Neural cell (in vitro differentiated cells): Measurements from ENCODE around the gene OVCA2. TPM values are rescaled to one million over a fixed set of nuclear protein-coding genes. Genes with fewer than 3 reads are reported as not detected.

Experiments used
- H2AFZ ChIP-seq: fragments of 200-600, 300-800 bp; sonication (generic), shearing (Covaris generic); 2 replicates; pipeline ENCODE4 v1.6.0; 2014; ENCODE audit warnings: low read depth, mild to moderate bottlenecking, antibody characterized with exemption, low read length, moderate library complexity
- H3F3A ChIP-seq: fragments of 200-600 bp; shearing (Covaris generic); 2 replicates; pipeline ENCODE4 v1.6.1; 2016; ENCODE audit warnings: mild to moderate bottlenecking, moderate library complexity, mixed read lengths, antibody characterized with exemption, low read length; ENCODE audit not compliant: insufficient read depth, poor library complexity, severe bottlenecking
- H3K27ac ChIP-seq: fragments of 200-600, 300-800 bp; sonication (generic), shearing (Covaris generic); 2 replicates; pipeline ENCODE4 v1.5.1; 2014; ENCODE audit warnings: mild to moderate bottlenecking, low read length, moderate library complexity
- H3K27me3 ChIP-seq: fragments of 300-800, 200-600 bp; sonication (generic), shearing (Covaris generic); 2 replicates; pipeline ENCODE4 v1.6.0; 2014; ENCODE audit warnings: mild to moderate bottlenecking, low read depth, low read length, moderate library complexity; ENCODE audit not compliant: insufficient read depth
- H3K36me3 ChIP-seq: fragments of 300-800, 200-600 bp; sonication (generic), shearing (Covaris generic); 2 replicates; pipeline ENCODE4 v1.5.1; 2014; ENCODE audit warnings: mild to moderate bottlenecking, antibody characterized with exemption, low read length, moderate library complexity; ENCODE audit not compliant: insufficient read depth
- H3K4me2 ChIP-seq: fragments of 300-800, 200-600 bp; sonication (generic), shearing (Covaris generic); 2 replicates; pipeline ENCODE4 v1.6.0; 2014; ENCODE audit warnings: mild to moderate bottlenecking, low read length
- H3K4me3 ChIP-seq: fragments of 300-800, 200-600 bp; sonication (generic), shearing (Covaris generic); 2 replicates; pipeline ENCODE4 v1.5.1; 2014; ENCODE audit warnings: mild to moderate bottlenecking, low read length, moderate library complexity
- H3K79me2 ChIP-seq: fragments of 200-600 bp; shearing (Covaris generic); replicated peaks from 2 replicates; pipeline ENCODE4 v1.6.0; 2014; ENCODE audit warnings: mild to moderate bottlenecking, low read length, moderate library complexity; ENCODE audit not compliant: insufficient read depth
- H3K9ac ChIP-seq: fragments of 300-800, 200-600 bp; sonication (generic), shearing (Covaris generic); 2 replicates; pipeline ENCODE4 v1.6.1; 2016; ENCODE audit warnings: mild to moderate bottlenecking, low read length, mixed read lengths
- H3K9me2 ChIP-seq: fragments of 200-600 bp; shearing (Covaris generic); 2 replicates; pipeline ENCODE4 v1.6.1; 2016; ENCODE audit warnings: mild to moderate bottlenecking, low read length, mixed read lengths; ENCODE audit not compliant: insufficient read depth
- H3K9me3 ChIP-seq: fragments of 200-600, 300-800 bp; sonication (generic), shearing (Covaris generic); 2 replicates; pipeline ENCODE4 v1.6.1; 2016; ENCODE audit warnings: mild to moderate bottlenecking, mixed run types, low read length, moderate library complexity, mixed read lengths
- H4K20me1 ChIP-seq: fragments of 200-600 bp; shearing (Covaris generic); 2 replicates; pipeline ENCODE4 v1.6.1; 2016; ENCODE audit warnings: mild to moderate bottlenecking, mixed run types; ENCODE audit not compliant: insufficient read depth
- EP300 ChIP-seq: fragments of 450-650 bp; conservative IDR thresholded peaks from 2 replicates; pipeline ENCODE4 v1.6.1; 2014; ENCODE audit warnings: antibody characterized with exemption, mild to moderate bottlenecking, moderate library complexity; ENCODE audit not compliant: poor library complexity, severe bottlenecking
- EZH2 ChIP-seq: fragments of 200-600, 300-800 bp; shearing (Covaris generic), sonication (generic); IDR thresholded peaks from 2 replicates; pipeline ENCODE4 v1.6.1; 2014; ENCODE audit warnings: antibody characterized with exemption, low read length, borderline replicate concordance, mild to moderate bottlenecking; ENCODE audit not compliant: insufficient read depth, poor library complexity, severe bottlenecking
- MXI1 ChIP-seq: fragments of 450-650 bp; conservative IDR thresholded peaks from 2 replicates; pipeline ENCODE4 v1.6.1; 2014; ENCODE audit warnings: antibody characterized with exemption, mild to moderate bottlenecking; ENCODE audit not compliant: poor library complexity, severe bottlenecking
- POLR2AphosphoS5 ChIP-seq: IDR thresholded peaks from 2 replicates; pipeline ENCODE4 v1.6.1; 2012
- RAD21 ChIP-seq: fragments of 450-650 bp; conservative IDR thresholded peaks from 2 replicates; pipeline ENCODE4 v1.6.1; 2014; ENCODE audit warnings: antibody characterized with exemption, mild to moderate bottlenecking, moderate library complexity
- SMC3 ChIP-seq: fragments of 450-650 bp; conservative IDR thresholded peaks from 2 replicates; pipeline ENCODE4 v1.6.1; 2014; ENCODE audit warnings: antibody characterized with exemption, mild to moderate bottlenecking, moderate library complexity; ENCODE audit not compliant: poor library complexity
- TAF1 ChIP-seq: IDR thresholded peaks from 2 replicates; pipeline ENCODE4 v1.6.1; 2012; ENCODE audit warnings: low read depth
- polyA plus RNA-seq: library from polyadenylated mRNA; depleted of rRNA; stranded (reverse); fragments of >200 nt; gene quantifications from 2 replicates; pipeline ENCODE4 v1.2.3, GENCODE V29; 2014
- TF ChIP-seq, protein P1 (sequence below): IDR thresholded peaks from 2 replicates; pipeline ENCODE4 v1.6.1; 2012; ENCODE audit warnings: borderline replicate concordance
- TF ChIP-seq, protein P2 (sequence below): fragments of 450-650 bp; IDR thresholded peaks from 2 replicates; pipeline ENCODE4 v1.5.1; 2014; ENCODE audit warnings: antibody characterized with exemption, mild to moderate bottlenecking, moderate library complexity; ENCODE audit not compliant: poor library complexity, severe bottlenecking

The OVCA2 gene
- polyA plus RNA-seq, 1 donor from 2014 or later, result 54.4 TPM

DNA sequence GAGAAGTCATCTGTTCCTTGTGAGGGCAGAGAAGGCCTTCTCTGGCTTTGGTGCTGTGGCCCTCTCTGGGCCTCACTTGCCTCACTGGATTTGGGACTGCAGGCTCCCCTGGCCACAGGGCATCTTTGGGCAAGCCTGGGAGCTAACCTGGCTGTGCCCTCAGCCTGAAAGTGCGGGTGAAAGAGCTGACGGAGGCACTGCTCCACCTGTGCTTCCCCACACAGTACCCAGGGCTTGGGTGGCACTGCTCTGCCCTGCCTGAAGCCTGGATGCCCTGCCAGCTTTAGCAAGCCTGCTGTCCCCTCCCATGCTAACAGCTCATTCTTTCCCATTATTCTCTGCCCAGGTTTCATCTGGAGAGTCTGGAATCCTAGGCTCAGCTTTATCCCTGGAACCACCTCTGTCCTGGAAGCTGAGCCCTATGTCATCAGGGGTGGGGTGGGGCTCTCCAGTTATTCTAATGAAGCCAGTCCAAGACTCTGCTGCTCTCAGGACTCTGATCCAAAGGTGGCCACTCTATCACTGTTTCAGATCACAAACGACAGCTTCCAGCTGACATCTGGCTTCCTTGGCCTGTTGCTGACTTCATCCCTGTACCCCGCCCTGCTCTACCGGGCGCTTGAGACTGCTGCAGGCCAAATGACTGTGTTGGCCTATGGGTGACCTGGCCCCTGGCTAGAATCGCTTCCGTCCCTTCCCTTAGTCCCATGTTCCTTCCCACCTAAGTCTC lies 42.4 kb downstream of the OVCA2 start:
- Histone ChIP-seq H3K9me2 (no peaks in the 10 kb centered on the region), H2AFZ (no peak overlapping the region), H3K27ac (no peak overlapping the region), H3K9me3 (no peaks in the 10 kb centered on the region), H3K36me3 (no peaks in the 10 kb centered on the region), H3K79me2 (no peaks in the 10 kb centered on the region), H3K9ac (no peak overlapping the region), H4K20me1 (no peaks in the 10 kb centered on the region), H3F3A (no peaks in the 10 kb centered on the region), H3K27me3 (no peaks in the 10 kb centered on the region), H3K4me3 (no peak overlapping the region), H3K4me2 (no peak overlapping the region)
- TF ChIP-seq RAD21 (no peak), EZH2 (no peak), SMC3 (no peak), TAF1 (no peak), MXI1 (no peak), POLR2AphosphoS5 (no peak), EP300 (no peak)
- TF ChIP-seq, protein P1, sequence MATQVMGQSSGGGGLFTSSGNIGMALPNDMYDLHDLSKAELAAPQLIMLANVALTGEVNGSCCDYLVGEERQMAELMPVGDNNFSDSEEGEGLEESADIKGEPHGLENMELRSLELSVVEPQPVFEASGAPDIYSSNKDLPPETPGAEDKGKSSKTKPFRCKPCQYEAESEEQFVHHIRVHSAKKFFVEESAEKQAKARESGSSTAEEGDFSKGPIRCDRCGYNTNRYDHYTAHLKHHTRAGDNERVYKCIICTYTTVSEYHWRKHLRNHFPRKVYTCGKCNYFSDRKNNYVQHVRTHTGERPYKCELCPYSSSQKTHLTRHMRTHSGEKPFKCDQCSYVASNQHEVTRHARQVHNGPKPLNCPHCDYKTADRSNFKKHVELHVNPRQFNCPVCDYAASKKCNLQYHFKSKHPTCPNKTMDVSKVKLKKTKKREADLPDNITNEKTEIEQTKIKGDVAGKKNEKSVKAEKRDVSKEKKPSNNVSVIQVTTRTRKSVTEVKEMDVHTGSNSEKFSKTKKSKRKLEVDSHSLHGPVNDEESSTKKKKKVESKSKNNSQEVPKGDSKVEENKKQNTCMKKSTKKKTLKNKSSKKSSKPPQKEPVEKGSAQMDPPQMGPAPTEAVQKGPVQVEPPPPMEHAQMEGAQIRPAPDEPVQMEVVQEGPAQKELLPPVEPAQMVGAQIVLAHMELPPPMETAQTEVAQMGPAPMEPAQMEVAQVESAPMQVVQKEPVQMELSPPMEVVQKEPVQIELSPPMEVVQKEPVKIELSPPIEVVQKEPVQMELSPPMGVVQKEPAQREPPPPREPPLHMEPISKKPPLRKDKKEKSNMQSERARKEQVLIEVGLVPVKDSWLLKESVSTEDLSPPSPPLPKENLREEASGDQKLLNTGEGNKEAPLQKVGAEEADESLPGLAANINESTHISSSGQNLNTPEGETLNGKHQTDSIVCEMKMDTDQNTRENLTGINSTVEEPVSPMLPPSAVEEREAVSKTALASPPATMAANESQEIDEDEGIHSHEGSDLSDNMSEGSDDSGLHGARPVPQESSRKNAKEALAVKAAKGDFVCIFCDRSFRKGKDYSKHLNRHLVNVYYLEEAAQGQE, result no peak
- TF ChIP-seq, protein P2, sequence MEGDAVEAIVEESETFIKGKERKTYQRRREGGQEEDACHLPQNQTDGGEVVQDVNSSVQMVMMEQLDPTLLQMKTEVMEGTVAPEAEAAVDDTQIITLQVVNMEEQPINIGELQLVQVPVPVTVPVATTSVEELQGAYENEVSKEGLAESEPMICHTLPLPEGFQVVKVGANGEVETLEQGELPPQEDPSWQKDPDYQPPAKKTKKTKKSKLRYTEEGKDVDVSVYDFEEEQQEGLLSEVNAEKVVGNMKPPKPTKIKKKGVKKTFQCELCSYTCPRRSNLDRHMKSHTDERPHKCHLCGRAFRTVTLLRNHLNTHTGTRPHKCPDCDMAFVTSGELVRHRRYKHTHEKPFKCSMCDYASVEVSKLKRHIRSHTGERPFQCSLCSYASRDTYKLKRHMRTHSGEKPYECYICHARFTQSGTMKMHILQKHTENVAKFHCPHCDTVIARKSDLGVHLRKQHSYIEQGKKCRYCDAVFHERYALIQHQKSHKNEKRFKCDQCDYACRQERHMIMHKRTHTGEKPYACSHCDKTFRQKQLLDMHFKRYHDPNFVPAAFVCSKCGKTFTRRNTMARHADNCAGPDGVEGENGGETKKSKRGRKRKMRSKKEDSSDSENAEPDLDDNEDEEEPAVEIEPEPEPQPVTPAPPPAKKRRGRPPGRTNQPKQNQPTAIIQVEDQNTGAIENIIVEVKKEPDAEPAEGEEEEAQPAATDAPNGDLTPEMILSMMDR, result no peak

DNA sequence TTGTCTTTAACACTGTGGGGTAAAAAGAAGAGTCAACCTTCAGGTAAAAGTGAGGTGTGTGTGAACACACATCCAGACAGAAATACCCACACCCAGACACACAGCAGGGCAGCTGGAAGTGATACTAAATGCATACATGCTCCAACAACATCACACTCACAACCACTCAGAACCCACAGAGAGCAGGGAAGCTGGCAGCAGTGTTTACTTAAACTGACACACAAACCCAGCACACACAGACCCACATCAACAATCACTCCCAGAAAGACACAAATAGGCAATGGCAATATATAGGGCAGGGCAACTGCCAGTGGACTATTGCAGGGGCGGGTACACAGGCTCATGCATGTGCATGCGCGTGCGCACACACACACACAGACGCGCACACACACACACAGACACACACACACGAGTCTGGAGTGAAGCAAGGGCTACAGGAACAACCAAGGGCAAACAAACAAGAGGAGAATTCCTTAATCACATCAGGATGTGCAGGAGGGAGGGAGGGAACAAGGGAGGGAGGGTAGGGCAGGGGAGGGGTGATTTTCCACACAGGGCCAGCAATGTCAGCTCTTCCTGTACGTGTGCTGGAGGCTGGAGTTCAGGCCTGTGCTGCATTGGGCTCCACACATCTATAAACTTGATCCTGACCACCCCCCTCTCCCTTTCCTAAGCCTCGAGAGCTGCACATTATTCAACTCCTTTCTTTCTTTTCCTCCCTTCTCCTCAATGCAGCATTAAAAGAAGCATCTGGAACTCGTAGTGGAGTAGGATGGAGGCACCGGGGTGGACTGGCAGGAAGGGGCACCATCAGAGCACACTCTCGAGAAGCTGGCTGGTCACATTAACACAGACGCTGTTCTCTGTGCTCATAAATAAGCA lies 43.2 kb downstream of the OVCA2 start:
- Histone ChIP-seq H3K36me3 (no peaks in the 10 kb centered on the region), H3K27ac (no peak overlapping the region), H3F3A (no peaks in the 10 kb centered on the region), H4K20me1 (no peaks in the 10 kb centered on the region), H3K9me3 (no peaks in the 10 kb centered on the region), H3K4me3 (no peak overlapping the region), H2AFZ (no peak overlapping the region), H3K9ac (no peak overlapping the region), H3K27me3 (no peaks in the 10 kb centered on the region), H3K79me2 (no peaks in the 10 kb centered on the region), H3K4me2 (no peak overlapping the region), H3K9me2 (no peaks in the 10 kb centered on the region)
- TF ChIP-seq, protein P1, result no peak
- TF ChIP-seq TAF1, result no peak
- no peak for TF ChIP-seq MXI1
- TF ChIP-seq POLR2AphosphoS5, result no peak
- no peak for TF ChIP-seq EP300
- TF ChIP-seq SMC3, result no peak
- TF ChIP-seq EZH2, result no peak
- TF ChIP-seq, protein P2, result no peak
- no peak for TF ChIP-seq RAD21
